HS-5 (cell line): ENCODE results near the gene SLC25A43.

Experiments used
- DNase-seq: peaks from one replicate; pipeline ENCODE4 v3.0.0-alpha.2; 2012; ENCODE audit warnings: low read depth

SLC25A43 gene

GRCh38 chrX:119500061-119500800 is 101.1 kb downstream of the SLC25A43 start:
- no peak for DNase-seq

- no peak for DNase-seq
Measured at GRCh38 chrX:119501511-119502148, 102.5 kb downstream of the SLC25A43 start.

- DNase-seq: no peak
Measured at GRCh38 chrX:119502727-119503483, 103.8 kb downstream of the SLC25A43 start.

- peak; percentile 51 for DNase-seq
Measured at GRCh38 chrX:119503484-119503861, 104.3 kb downstream of the SLC25A43 start.
